IMR-90 (cell line): ENCODE data around the gene EHBP1. TPM values are rescaled to one million over a fixed set of nuclear protein-coding genes. Genes with fewer than 3 reads are reported as not detected.

ENCODE experiments used
- ATAC-seq: fragments of 200-7000 bp; cut with Tn5 transposase; 2 replicates; pipeline ENCODE4 v1.9.1; 2020; ENCODE audit warnings: low read depth, mild to moderate bottlenecking, moderate library complexity
- BruUV-seq: library from RNA; stranded (reverse); fragments of 400-500 nt; replicated peaks from 2 replicates; lab custom pipeline; 2021; lab: Mats Ljungman, UMichigan
- CTCF ChIA-PET: fragments of 300-600 bp; formaldehyde crosslinking; extraction: SDS; loops from one replicate; lab custom pipeline; 2021; ENCODE audit warnings: antibody characterized with exemption; lab: Yijun Ruan, JAX
- POLR2A ChIA-PET: fragments of 300-600 bp; sonication (Branson Sonifier 250); formaldehyde crosslinking; loops from one replicate; lab custom pipeline; 2022; ENCODE audit warnings: antibody characterized with exemption; ENCODE audit not compliant: unreplicated experiment; lab: Charles Lee
- DNase-seq: peaks from one replicate; pipeline ENCODE4 v3.0.0; 2013
- H2AFZ ChIP-seq: replicated peaks from 2 replicates; pipeline ENCODE3; 2013; ENCODE audit warnings: low read length, mild to moderate bottlenecking; ENCODE audit not compliant: poor library complexity
- H2AK5ac ChIP-seq: 2 replicates; pipeline ENCODE4 v1.6.1; 2013; ENCODE audit warnings: low read depth, low read length, inconsistent platforms
- H2AK9ac ChIP-seq: replicated peaks from 2 replicates; pipeline ENCODE3; 2013; ENCODE audit warnings: mild to moderate bottlenecking, low read depth, low read length, moderate library complexity; ENCODE audit not compliant: poor library complexity
- H2BK120ac ChIP-seq: 2 replicates; pipeline ENCODE4 v1.6.1; 2013; ENCODE audit warnings: low read depth, low read length, inconsistent platforms
- H2BK15ac ChIP-seq: 3 replicates; pipeline ENCODE4 v1.6.1; 2013; ENCODE audit warnings: low read depth, low read length, inconsistent platforms
- H2BK20ac ChIP-seq: 2 replicates; pipeline ENCODE4 v1.6.1; 2013; ENCODE audit warnings: low read depth, mild to moderate bottlenecking, inconsistent platforms, low read length, moderate library complexity
- H2BK5ac ChIP-seq: 2 replicates; pipeline ENCODE4 v1.6.1; 2013; ENCODE audit warnings: mild to moderate bottlenecking, low read depth, low read length, inconsistent platforms; ENCODE audit not compliant: poor library complexity, severe bottlenecking
- H3K14ac ChIP-seq: replicated peaks from 2 replicates; pipeline ENCODE4 v1.6.1; 2013; ENCODE audit warnings: low read depth, low read length, inconsistent platforms
- H3K18ac ChIP-seq: 2 replicates; pipeline ENCODE4 v1.6.1; 2013; ENCODE audit warnings: low read depth, low read length, control low read depth
- H3K23ac ChIP-seq: 2 replicates; pipeline ENCODE4 v1.6.1; 2013; ENCODE audit warnings: low read depth, low read length, inconsistent platforms
- H3K27ac ChIP-seq: 2 replicates; pipeline ENCODE4 v1.5.1; 2013; ENCODE audit warnings: mild to moderate bottlenecking, control low read depth, low read length; ENCODE audit not compliant: insufficient read depth
- H3K27me3 ChIP-seq: 2 replicates; pipeline ENCODE4 v1.6.1; 2013; ENCODE audit warnings: low read length; ENCODE audit not compliant: control insufficient read depth, insufficient read depth
- H3K36me3 ChIP-seq: 2 replicates; pipeline ENCODE4 v1.6.1; 2013; ENCODE audit warnings: low read length, mixed read lengths; ENCODE audit not compliant: control insufficient read depth, insufficient read depth
- H3K4ac ChIP-seq: 2 replicates; pipeline ENCODE4 v1.6.1; 2013; ENCODE audit warnings: low read depth, low read length, inconsistent platforms
- H3K4me1 ChIP-seq: 2 replicates; pipeline ENCODE4 v1.6.1; 2013; ENCODE audit warnings: low read length, mixed read lengths; ENCODE audit not compliant: control insufficient read depth, insufficient read depth
- H3K4me2 ChIP-seq: 2 replicates; pipeline ENCODE4 v1.6.1; 2013; ENCODE audit warnings: low read depth, mild to moderate bottlenecking, control low read depth, low read length, moderate library complexity
- H3K4me3 ChIP-seq: 2 replicates; pipeline ENCODE4 v1.5.1; 2013; ENCODE audit warnings: low read depth, mild to moderate bottlenecking, control low read depth, low read length, moderate library complexity; ENCODE audit not compliant: insufficient read depth
- H3K56ac ChIP-seq: 2 replicates; pipeline ENCODE4 v1.6.1; 2013; ENCODE audit warnings: low read length, inconsistent platforms; ENCODE audit not compliant: insufficient read depth; ENCODE audit errors: extremely low read depth
- H3K79me1 ChIP-seq, 2 experiments: 2 replicates each; pipeline ENCODE4 v1.6.1; 2013; ENCODE audit warnings: low read length in 2 of 2, inconsistent platforms in 1 of 2, low read depth in 1 of 2
- H3K9ac ChIP-seq: 2 replicates; pipeline ENCODE4 v1.6.1; 2013; ENCODE audit warnings: low read depth, low read length, control low read depth
- H3K9me1 ChIP-seq: 2 replicates; pipeline ENCODE4 v1.6.1; 2013; ENCODE audit warnings: low read length, inconsistent platforms; ENCODE audit not compliant: insufficient read depth
- H3K9me3 ChIP-seq: 2 replicates; pipeline ENCODE4 v1.6.1; 2013; ENCODE audit warnings: low read length; ENCODE audit not compliant: control insufficient read depth, insufficient read depth
- H4K20me1 ChIP-seq: 2 replicates; pipeline ENCODE4 v1.6.1; 2013; ENCODE audit warnings: low read length, inconsistent platforms; ENCODE audit not compliant: insufficient read depth
- H4K5ac ChIP-seq: 2 replicates; pipeline ENCODE4 v1.6.1; 2013; ENCODE audit warnings: mild to moderate bottlenecking, low read depth, low read length, control low read depth
- H4K8ac ChIP-seq, 2 experiments: 2 replicates each; pipeline ENCODE4 v1.6.1; 2013; ENCODE audit warnings: low read depth in 2 of 2, low read length in 2 of 2, control low read depth in 1 of 2, inconsistent platforms in 1 of 2
- H4K91ac ChIP-seq: 2 replicates; pipeline ENCODE4 v1.6.1; 2013; ENCODE audit warnings: low read depth, low read length, inconsistent platforms; ENCODE audit not compliant: insufficient read depth
- BHLHE40 ChIP-seq: fragments of 150-350 bp; IDR thresholded peaks from 2 replicates; pipeline ENCODE4 v1.6.1; 2016; ENCODE audit warnings: mild to moderate bottlenecking, low read depth, low read length
- FOS ChIP-seq: fragments of 150-350 bp; IDR thresholded peaks from 2 replicates; pipeline ENCODE4 v1.6.1; 2016; ENCODE audit warnings: low read depth, low read length
- MAFK ChIP-seq: IDR thresholded peaks from 2 replicates; pipeline ENCODE4 v1.6.1; 2012; ENCODE audit warnings: low read depth, low read length, improper control_type of control experiment
- MAZ ChIP-seq: IDR thresholded peaks from 2 replicates; pipeline ENCODE4 v1.6.1; 2012; ENCODE audit warnings: low read depth, mild to moderate bottlenecking, low read length, improper control_type of control experiment, moderate library complexity, borderline replicate concordance
- MXI1 ChIP-seq: IDR thresholded peaks from 2 replicates; pipeline ENCODE4 v1.6.1; 2012; ENCODE audit warnings: low read depth, mild to moderate bottlenecking, low read length, moderate library complexity, borderline replicate concordance
- NFE2L2 ChIP-seq: fragments of 150-350 bp; IDR thresholded peaks from 2 replicates; pipeline ENCODE4 v1.6.1; 2016; ENCODE audit warnings: low read depth, mild to moderate bottlenecking, low read length
- RAD21 ChIP-seq: IDR thresholded peaks from 2 replicates; pipeline ENCODE4 v1.6.1; 2012; ENCODE audit warnings: low read length, improper control_type of control experiment
- SMC3 ChIP-seq: fragments of 150-350 bp; IDR thresholded peaks from 2 replicates; pipeline ENCODE4 v1.6.1; 2016; ENCODE audit warnings: low read depth, mild to moderate bottlenecking, antibody characterized with exemption, low read length, moderate library complexity
- WGBS, 2 experiments: methylation state at CpG; one replicate each; pipeline versions ENCODE4 v1.1.5 to v1.1.7; 2013; ENCODE audit warnings: missing lambda C conversion rate in 2 of 2; ENCODE audit not compliant: insufficient read length in 1 of 2; ENCODE audit errors: extremely low coverage in 2 of 2; 5-methylcytosine and 5-hydroxymethylcytosine counted together
- dilution Hi-C: fragments of 300-500 bp; cut with HindIII; formaldehyde crosslinking; loops from one replicate; pipeline ENCODE4 v1.14.3; 2018; ENCODE audit warnings: low sequenced_read_pairs; ENCODE audit not compliant: unreplicated experiment
- in situ Hi-C: fragments of 300-500 bp; cut with MboI; formaldehyde crosslinking; loops from 3 replicates; pipeline ENCODE4 v1.14.3; 2019; ENCODE audit warnings: low sequenced_read_pairs, inconsistent platforms, mixed read lengths
- intact Hi-C: fragments of 100-400 bp; cut with micrococcal nuclease; formaldehyde crosslinking; loops from 2 replicates; pipeline ENCODE4 v1.10.0; 2022
- polyA plus RNA-seq, 3 experiments: library from polyadenylated mRNA; depleted of rRNA; stranded (reverse); fragments of >200 nt; gene quantifications; 2 replicates each; pipeline ENCODE4 v1.2.3, GENCODE V29; 2012; ENCODE audit warnings: low replicate concordance in 1 of 3
- total RNA-seq: library from RNA; depleted of rRNA; stranded (reverse); fragments of >200 nt; gene quantifications from 2 replicates; pipeline ENCODE4 v1.2.3, GENCODE V29; 2012
- TF ChIP-seq, protein P1 (sequence below): fragments of 150-350 bp; IDR thresholded peaks from 2 replicates; pipeline ENCODE4 v1.6.1; 2017; ENCODE audit warnings: mild to moderate bottlenecking, antibody characterized with exemption, low read length, low read depth

EHBP1 gene
- total and polyA plus RNA-seq, 2 of the 4 experiments (the other 2 are of a cell fraction), result 28.3 to 44.4 TPM

DNA sequence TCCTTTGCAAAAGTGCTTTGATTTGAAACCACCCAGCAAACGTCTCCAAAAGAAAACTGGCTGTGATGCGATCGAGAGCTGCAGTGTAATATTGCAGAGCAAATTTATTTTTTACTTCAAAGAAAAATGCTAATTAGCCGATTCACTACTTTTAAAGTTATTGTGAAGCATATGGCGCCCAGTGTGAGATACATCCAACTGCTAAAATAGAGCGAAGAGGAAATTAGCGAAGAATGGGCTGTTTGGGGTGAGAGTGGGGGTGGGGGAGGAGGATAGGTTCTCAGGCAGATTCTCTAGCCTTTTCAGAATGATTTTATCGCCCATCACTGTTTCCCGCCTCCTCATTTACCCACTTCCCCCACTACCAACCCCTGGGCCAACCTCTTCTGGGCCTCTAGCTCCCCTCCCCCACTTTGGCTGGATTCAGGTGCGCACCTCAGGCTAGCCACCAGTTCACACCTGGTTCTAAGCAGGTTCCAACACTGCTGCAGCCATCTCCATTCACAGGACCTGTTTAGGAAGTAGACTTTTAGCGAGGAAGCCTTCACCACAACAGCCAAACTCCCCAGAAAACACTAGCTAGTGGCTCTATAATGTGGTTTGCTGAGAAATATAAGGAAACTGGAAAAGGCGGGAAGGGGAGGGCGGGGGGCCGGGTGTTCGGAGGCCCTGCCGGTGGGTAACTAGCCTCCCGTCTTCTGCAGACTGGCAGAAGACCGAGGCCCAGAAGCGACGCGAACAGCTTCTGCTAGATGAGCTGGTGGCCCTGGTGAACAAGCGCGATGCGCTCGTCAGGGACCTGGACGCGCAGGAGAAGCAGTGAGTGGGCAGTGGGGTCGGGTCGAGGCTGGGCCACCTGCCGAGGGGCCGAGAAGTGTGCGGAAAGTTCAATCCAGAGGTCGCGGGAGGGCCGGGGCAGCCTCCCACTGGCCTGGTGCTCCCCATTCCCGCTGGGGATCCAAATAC, 339.1 kb downstream of the EHBP1 start (continued):
- TF ChIP-seq RAD21 (no peak), BHLHE40 (no peak), NFE2L2 (no peak)

DNA sequence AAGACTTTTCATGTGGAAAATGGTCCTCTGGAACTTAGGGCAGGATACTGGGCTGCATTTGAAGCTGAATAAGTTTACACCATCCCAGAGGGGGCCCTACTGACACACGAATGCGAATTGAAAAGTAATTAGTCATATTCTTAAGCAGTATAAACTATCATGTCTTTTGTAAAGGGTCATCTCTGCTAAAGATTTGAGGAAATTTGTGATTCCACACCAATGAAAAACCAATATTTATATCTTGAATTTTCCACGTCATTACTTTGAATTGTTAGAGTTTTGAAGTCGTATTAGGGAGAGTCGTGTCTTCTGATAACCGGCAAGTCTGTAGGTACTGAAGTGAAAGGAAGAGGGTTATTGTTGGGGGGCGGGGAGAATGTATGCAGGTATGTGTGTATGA, 341.0 kb downstream of the EHBP1 start:
- ATAC-seq, result no peak

More for the DNA sequence above, 341.0 kb downstream of the EHBP1 start:
- peaks cover 6% of the 10 kb centered on the region for H3K36me3 ChIP-seq
- no peak overlapping the region for H3K4me3 ChIP-seq
- 100% methylated on average over 1 of the region's 7 CpGs; no CpG with 5 or more reads in 1 of the 2 experiments for WGBS, 2 experiments
- intact Hi-C loops (no loop called here), dilution Hi-C loops (no loop called here), in situ Hi-C loops (loop anchor here (25.0 kb wide), 1 partner anchor 584 kb away; no protein-coding TSS in a partner anchor)
- no peak overlapping the region for H3K14ac ChIP-seq
- BruUV-seq, result no TSS peak
- no peak overlapping the region for H2AFZ ChIP-seq
- 0 out of 2 replicates have a peak, but pooled peaks cover 9% of the 10 kb centered on the region for H4K20me1 ChIP-seq
- no peak overlapping the region for H3K18ac ChIP-seq
- H3K9me3 ChIP-seq, result peaks cover 14% of the 10 kb centered on the region
- H3K9ac ChIP-seq, result no peak overlapping the region
- H3K27me3 ChIP-seq, result peaks cover 37% of the 10 kb centered on the region
- no peaks in the 10 kb centered on the region for H3K79me1 ChIP-seq
- H3K4me2 ChIP-seq, result no peak overlapping the region
- no peak overlapping the region for H2BK5ac ChIP-seq
- TF ChIP-seq SMC3 (no peak), MAZ (no peak), RAD21 (no peak), MAFK (no peak), NFE2L2 (no peak), MXI1 (no peak), FOS (no peak)
- TF ChIP-seq, protein P1, sequence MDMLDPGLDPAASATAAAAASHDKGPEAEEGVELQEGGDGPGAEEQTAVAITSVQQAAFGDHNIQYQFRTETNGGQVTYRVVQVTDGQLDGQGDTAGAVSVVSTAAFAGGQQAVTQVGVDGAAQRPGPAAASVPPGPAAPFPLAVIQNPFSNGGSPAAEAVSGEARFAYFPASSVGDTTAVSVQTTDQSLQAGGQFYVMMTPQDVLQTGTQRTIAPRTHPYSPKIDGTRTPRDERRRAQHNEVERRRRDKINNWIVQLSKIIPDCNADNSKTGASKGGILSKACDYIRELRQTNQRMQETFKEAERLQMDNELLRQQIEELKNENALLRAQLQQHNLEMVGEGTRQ, result no peak
- no peak for DNase-seq
- no peak overlapping the region for H4K8ac ChIP-seq
- no peaks in the 10 kb centered on the region for H3K9me1 ChIP-seq
- H2AK9ac ChIP-seq, result no peak overlapping the region
- no peak overlapping the region for H3K56ac ChIP-seq
- H2BK120ac ChIP-seq, result no peak overlapping the region
- ChIA-PET POLR2A (no interaction called here), CTCF (interaction anchor here (0.6 kb wide), 1 partner anchor 35 kb away, joined by 3 read pairs; no protein-coding TSS in a partner anchor)
- H3K23ac ChIP-seq, result no peak overlapping the region
- H3K27ac ChIP-seq, result no peak overlapping the region
- no peak overlapping the region for H2AK5ac ChIP-seq
- peaks cover 5% of the 10 kb centered on the region for H3K4me1 ChIP-seq
- no peak overlapping the region for H4K91ac ChIP-seq
- no peak overlapping the region for H2BK20ac ChIP-seq
- no peak overlapping the region for H3K4ac ChIP-seq
- no peak overlapping the region for H4K5ac ChIP-seq
- no peak overlapping the region for H2BK15ac ChIP-seq
